22Rv1 (cell line): ENCODE measurements around the gene TTLL1.

Experiments used
- H3K27ac ChIP-seq: fragments of 450-650 bp; 2 replicates; pipeline ENCODE4 v1.5.1; 2017
- ZFX ChIP-seq: fragments of 450-650 bp; IDR thresholded peaks from 2 replicates; pipeline ENCODE4 v1.6.1; 2017; ENCODE audit warnings: antibody characterized with exemption, borderline replicate concordance
- TF ChIP-seq, protein P1 (sequence below): fragments of 450-650 bp; IDR thresholded peaks from 2 replicates; pipeline ENCODE4 v1.5.1; 2017; ENCODE audit warnings: mild to moderate bottlenecking

Gene TTLL1

DNA sequence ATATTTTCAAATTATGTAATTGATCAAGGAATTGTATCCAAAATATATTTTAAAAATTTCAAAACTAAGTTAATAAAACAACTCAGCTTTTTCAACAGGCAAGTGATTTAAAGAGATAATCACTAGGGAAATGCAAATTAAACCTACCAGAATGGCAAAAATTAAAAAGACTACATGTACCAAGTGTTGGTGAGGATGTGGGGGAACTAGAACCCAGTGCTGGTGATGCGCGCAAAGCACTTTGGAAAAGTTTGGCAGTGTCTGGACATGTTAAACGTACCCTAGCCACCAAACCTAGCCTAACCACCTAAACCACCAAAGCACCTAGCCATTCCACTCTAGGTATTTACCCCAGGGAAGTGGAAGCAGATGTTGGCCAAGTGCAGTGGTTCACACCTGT, 97.1 kb downstream of the TTLL1 start:
- TF ChIP-seq ZFX, result no peak
- TF ChIP-seq, protein P1, sequence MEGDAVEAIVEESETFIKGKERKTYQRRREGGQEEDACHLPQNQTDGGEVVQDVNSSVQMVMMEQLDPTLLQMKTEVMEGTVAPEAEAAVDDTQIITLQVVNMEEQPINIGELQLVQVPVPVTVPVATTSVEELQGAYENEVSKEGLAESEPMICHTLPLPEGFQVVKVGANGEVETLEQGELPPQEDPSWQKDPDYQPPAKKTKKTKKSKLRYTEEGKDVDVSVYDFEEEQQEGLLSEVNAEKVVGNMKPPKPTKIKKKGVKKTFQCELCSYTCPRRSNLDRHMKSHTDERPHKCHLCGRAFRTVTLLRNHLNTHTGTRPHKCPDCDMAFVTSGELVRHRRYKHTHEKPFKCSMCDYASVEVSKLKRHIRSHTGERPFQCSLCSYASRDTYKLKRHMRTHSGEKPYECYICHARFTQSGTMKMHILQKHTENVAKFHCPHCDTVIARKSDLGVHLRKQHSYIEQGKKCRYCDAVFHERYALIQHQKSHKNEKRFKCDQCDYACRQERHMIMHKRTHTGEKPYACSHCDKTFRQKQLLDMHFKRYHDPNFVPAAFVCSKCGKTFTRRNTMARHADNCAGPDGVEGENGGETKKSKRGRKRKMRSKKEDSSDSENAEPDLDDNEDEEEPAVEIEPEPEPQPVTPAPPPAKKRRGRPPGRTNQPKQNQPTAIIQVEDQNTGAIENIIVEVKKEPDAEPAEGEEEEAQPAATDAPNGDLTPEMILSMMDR, result no peak
- no peak overlapping the region for H3K27ac ChIP-seq

DNA sequence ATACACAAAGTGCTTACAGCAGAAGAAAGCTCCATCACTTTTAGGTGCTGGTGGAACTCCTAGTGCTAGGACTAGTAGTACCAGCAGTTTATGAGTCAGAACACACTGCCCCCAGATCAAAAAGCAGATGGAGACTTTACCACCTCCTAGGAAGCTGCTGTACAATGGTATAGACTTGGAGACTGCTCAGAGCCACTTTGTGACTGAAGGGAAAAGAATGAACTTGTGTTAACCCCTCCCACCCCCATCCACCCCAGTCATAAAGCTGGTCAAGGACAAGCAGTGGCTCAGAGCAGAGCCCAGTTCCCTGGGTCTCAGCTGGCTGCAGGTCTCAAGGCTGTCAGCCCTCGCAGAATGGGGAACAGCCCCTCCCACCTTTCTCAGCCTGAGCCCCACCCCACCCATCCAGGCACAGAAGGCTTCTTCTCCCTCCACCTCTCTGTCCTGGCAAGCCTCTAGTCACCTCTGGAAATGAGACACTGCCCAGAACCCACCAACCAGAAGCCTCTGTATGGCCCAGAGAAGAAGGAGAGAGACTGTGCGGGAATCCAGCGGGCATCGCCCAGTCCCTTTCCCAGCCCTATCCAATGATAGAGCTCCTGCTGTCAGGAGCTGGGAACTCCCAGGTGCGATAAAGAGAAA, 98.1 kb downstream of the TTLL1 start:
- no peak overlapping the region for H3K27ac ChIP-seq
- TF ChIP-seq, protein P1, result no peak
- TF ChIP-seq ZFX, result no peak

GRCh38 chr22:42990131-42990838, 98.9 kb downstream of the TTLL1 start:
- H3K27ac ChIP-seq, result no peak overlapping the region
- TF ChIP-seq, protein P1, result no peak
